HAP-1 (cell line): Measurements from ENCODE around the gene ALDH3A1.

Source experiments
- DNase-seq, 2 experiments: peaks; one replicate each; pipeline ENCODE4 v3.0.0-alpha.2; 2016 to 2020; ENCODE audit warnings: low spot score in 2 of 2
- H3K27me3 ChIP-seq: fragments of 250-450 bp; sonication (Bioruptor Pico); 2 replicates; pipeline ENCODE4 v1.5.1; 2020; ENCODE audit warnings: low read depth, mild to moderate bottlenecking, moderate library complexity
- H3K36me3 ChIP-seq: fragments of 250-450 bp; sonication (Bioruptor Pico); replicated peaks from 2 replicates; pipeline ENCODE4 v1.5.1; 2020; ENCODE audit warnings: mild to moderate bottlenecking
- H3K4me1 ChIP-seq: fragments of 250-450 bp; sonication (Bioruptor Pico); 2 replicates; pipeline ENCODE4 v1.5.1; 2020; ENCODE audit warnings: mild to moderate bottlenecking
- H3K4me3 ChIP-seq: fragments of 250-450 bp; sonication (Bioruptor Pico); 2 replicates; pipeline ENCODE4 v1.5.1; 2020; ENCODE audit warnings: mild to moderate bottlenecking, moderate library complexity
- H3K9me3 ChIP-seq: fragments of 250-450 bp; sonication (Bioruptor Pico); 2 replicates; pipeline ENCODE4 v1.5.1; 2020; ENCODE audit warnings: mild to moderate bottlenecking, moderate library complexity
- in situ Hi-C: fragments of 300-500 bp; cut with MboI; formaldehyde crosslinking; loops from 3 replicates; pipeline ENCODE4 v1.14.3; 2020; ENCODE audit warnings: low sequenced_read_pairs, inconsistent platforms, mixed read lengths

Gene ALDH3A1

GRCh38 chr17:19714542-19715411 is 33.3 kb downstream of the ALDH3A1 start:
- no peaks in the 10 kb centered on the region for H3K4me1 ChIP-seq
- no peak for DNase-seq
- no peaks in the 10 kb centered on the region for H3K36me3 ChIP-seq
- in situ Hi-C loops, result no loop called here
- no peaks in the 10 kb centered on the region for H3K9me3 ChIP-seq
- no peak overlapping the region for H3K4me3 ChIP-seq
- H3K27me3 ChIP-seq, result no peaks in the 10 kb centered on the region

GRCh38 chr17:19713901-19714361 is 34.2 kb downstream of the ALDH3A1 start:
- H3K27me3 ChIP-seq, result no peaks in the 10 kb centered on the region
- H3K36me3 ChIP-seq, result no peaks in the 10 kb centered on the region
- H3K4me1 ChIP-seq, result no peaks in the 10 kb centered on the region
- in situ Hi-C loops, result no loop called here
- no peak overlapping the region for H3K4me3 ChIP-seq
- DNase-seq, result no peak
- H3K9me3 ChIP-seq, result no peaks in the 10 kb centered on the region

DNA sequence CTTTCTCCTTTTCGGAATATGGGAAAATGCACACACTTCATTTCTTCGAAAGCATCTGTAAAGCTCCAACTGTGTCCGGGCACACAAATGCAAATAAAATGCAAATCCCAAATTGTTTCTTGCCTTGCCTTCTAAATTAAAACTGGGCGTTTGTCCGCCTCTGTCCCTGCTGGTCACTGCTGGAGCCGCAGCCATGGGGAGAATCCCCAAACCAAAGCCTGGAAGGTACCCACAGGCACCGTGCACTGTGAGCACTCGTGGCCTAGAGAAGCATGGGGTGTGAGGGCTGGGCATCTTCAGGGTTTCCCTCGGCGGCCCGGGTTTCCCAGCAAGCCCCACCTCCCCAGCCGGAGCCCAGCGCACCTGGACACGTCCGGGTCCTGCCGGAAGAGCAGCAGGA is 34.6 kb downstream of the ALDH3A1 start:
- peak in 1 of 2 experiments; percentile 31 for DNase-seq
- Histone ChIP-seq H3K4me3 (no peak overlapping the region), H3K27me3 (no peaks in the 10 kb centered on the region), H3K9me3 (no peaks in the 10 kb centered on the region), H3K4me1 (no peaks in the 10 kb centered on the region), H3K36me3 (no peaks in the 10 kb centered on the region)
- in situ Hi-C loops, result no loop called here

DNA sequence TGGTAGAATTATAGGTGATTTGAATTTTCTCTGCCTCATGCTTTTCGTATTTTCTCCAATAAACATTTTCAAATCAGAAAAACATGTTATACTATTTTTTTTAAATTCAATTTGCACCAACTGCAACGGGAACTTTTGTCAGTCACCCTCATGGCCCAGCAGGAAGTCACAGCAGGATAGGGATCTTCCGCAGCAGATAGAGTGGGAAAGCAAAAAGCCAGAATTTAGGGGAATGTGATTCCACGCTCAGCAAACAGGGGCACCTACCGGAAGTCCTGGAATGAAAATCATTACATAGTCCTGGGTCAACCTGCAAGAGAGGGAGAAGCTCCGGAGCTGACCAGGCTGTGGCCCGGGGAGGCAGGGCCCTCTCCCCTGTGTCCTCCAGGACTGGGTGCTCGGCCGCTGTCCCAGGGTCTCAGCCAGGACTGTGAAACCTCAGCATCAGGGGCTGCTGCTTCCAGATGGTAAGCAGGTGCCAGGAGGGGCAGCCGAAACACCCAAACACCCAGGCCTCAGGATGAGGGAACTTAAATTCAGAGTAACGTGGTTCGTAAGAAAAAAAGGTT is 35.6 kb downstream of the ALDH3A1 start:
- no peaks in the 10 kb centered on the region for H3K36me3 ChIP-seq
- H3K27me3 ChIP-seq, result no peaks in the 10 kb centered on the region
- H3K4me1 ChIP-seq, result peaks cover under 1% of the 10 kb centered on the region; the same call in 1 of the 2 replicates
- H3K4me3 ChIP-seq, result no peak overlapping the region
- in situ Hi-C loops, result no loop called here
- no peaks in the 10 kb centered on the region for H3K9me3 ChIP-seq
- DNase-seq, result no peak

GRCh38 chr17:19709841-19710240 is 38.3 kb downstream of the ALDH3A1 start:
- Histone ChIP-seq H3K4me3 (no peak overlapping the region), H3K9me3 (no peaks in the 10 kb centered on the region), H3K4me1 (peaks cover 11% of the 10 kb centered on the region), H3K27me3 (no peaks in the 10 kb centered on the region), H3K36me3 (no peaks in the 10 kb centered on the region)
- no peak for DNase-seq
- in situ Hi-C loops, result no loop called here

- H3K27me3 ChIP-seq, result no peaks in the 10 kb centered on the region
- no peaks in the 10 kb centered on the region for H3K36me3 ChIP-seq
- H3K9me3 ChIP-seq, result no peaks in the 10 kb centered on the region
- no peak overlapping the region for H3K4me3 ChIP-seq
- in situ Hi-C loops, result no loop called here
- DNase-seq, result no peak
- H3K4me1 ChIP-seq, result peaks cover 11% of the 10 kb centered on the region
Observed at GRCh38 chr17:19708431-19709175, 39.5 kb downstream of the ALDH3A1 start.

GRCh38 chr17:19707728-19708221 is 40.3 kb downstream of the ALDH3A1 start:
- in situ Hi-C loops, result no loop called here
- DNase-seq, result no peak
- H3K4me1 ChIP-seq, result peaks cover 11% of the 10 kb centered on the region
- H3K4me3 ChIP-seq, result no peak overlapping the region
- no peaks in the 10 kb centered on the region for H3K36me3 ChIP-seq
- H3K9me3 ChIP-seq, result no peaks in the 10 kb centered on the region
- no peaks in the 10 kb centered on the region for H3K27me3 ChIP-seq

GRCh38 chr17:19706791-19707727 is 41.0 kb downstream of the ALDH3A1 start:
- peaks cover 11% of the 10 kb centered on the region for H3K4me1 ChIP-seq
- DNase-seq, result peak; percentile 63 to 66
- no peaks in the 10 kb centered on the region for H3K36me3 ChIP-seq

DNA sequence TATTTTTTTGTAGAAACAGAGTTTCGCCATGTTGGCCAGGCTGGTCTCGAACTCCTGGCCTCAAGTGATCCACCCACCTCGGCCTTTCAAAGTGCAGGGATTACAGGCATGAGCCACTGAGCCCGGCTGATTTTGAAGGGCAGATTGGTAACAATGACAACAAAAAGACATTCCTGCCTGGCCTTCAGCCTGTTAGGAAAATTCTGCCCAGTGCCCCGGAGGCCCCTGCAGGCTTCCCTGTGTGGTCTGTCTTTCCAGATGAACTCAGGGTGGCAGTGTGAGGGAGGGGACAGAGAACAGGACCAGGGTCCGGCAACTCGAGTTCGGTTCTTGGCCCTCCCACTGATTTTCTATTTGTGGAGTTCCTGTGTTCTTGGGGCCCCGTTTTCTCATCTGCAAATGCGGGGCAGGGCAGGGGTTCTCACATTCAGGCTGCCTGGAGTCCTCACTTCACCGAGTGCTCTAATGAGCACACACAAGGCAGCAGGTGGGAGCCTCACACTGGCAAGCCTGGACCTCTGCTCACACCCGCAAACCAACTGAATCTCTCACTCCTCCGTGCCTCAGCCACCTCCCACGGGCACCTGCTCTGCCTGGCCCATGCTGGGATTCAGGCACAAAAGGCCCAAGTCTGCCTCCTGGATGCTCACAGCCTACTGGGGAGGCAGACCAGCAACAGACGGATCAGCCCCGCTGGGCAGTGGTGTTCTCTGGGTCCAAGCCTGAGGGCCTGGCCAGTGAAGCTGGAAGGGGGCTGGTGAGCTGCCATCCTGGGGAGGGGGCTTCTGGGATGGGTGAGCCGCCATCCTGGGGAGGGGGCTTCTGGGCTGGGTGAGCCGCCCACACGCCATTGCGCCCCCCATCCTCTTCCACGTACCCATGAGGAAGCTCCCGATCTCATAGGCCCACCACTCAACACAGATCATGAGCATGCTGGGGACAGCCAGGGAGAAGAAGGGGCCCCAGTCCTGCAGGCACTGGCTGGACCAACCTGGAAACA is 42.0 kb downstream of the ALDH3A1 start:
- in situ Hi-C loops, result no loop called here
- no peak overlapping the region for H3K4me3 ChIP-seq
- peaks cover 11% of the 10 kb centered on the region for H3K4me1 ChIP-seq
- no peaks in the 10 kb centered on the region for H3K36me3 ChIP-seq
- H3K9me3 ChIP-seq, result no peaks in the 10 kb centered on the region
- DNase-seq, result no peak
- no peaks in the 10 kb centered on the region for H3K27me3 ChIP-seq

More at GRCh38 chr17:19706791-19707727, 41.0 kb downstream of the ALDH3A1 start:
- H3K9me3 ChIP-seq, result no peaks in the 10 kb centered on the region
- in situ Hi-C loops, result no loop called here
- no peak overlapping the region for H3K4me3 ChIP-seq
- H3K27me3 ChIP-seq, result no peaks in the 10 kb centered on the region

DNA sequence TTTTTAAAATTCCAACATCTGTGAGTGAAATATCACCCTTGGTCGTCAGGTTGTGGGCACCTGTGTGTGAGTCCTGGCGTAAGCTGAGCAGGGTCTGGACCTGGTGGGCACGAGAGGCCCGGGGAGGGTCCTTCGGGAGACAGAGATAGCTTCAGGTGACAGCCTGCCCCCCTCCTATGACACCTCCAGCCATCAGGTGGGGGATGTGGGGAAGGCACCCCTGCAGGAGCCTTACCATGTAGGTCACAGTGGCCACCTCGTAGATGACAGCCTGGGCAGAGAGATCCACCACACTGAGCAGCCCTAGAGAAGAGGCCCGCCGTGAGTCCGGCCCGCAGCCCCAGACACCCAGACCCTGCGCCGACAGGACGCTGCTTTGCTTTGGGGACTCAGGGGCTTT is 42.9 kb downstream of the ALDH3A1 start:
- Histone ChIP-seq H3K27me3 (no peaks in the 10 kb centered on the region), H3K9me3 (no peaks in the 10 kb centered on the region), H3K4me3 (no peak overlapping the region), H3K36me3 (no peaks in the 10 kb centered on the region), H3K4me1 (peaks cover 11% of the 10 kb centered on the region)
- in situ Hi-C loops, result no loop called here
- no peak for DNase-seq

GRCh38 chr17:19703828-19704613 is 44.1 kb downstream of the ALDH3A1 start:
- H3K36me3 ChIP-seq, result no peaks in the 10 kb centered on the region
- H3K4me1 ChIP-seq, result peaks cover 11% of the 10 kb centered on the region
- no peaks in the 10 kb centered on the region for H3K27me3 ChIP-seq
- in situ Hi-C loops, result no loop called here
- no peak for DNase-seq
- no peaks in the 10 kb centered on the region for H3K9me3 ChIP-seq
- no peak overlapping the region for H3K4me3 ChIP-seq
